Stimulated activated CD4-positive, alpha-beta T cell treated with anti-CD3 and anti-CD28 coated beads, Interleukin-12 subunit alpha, Interleukin-12 subunit beta, amount 100 ng/mL, for 48 hours (primary cell): ENCODE results near the gene SPTBN1.

Experiments
- DNase-seq, 3 donors: peaks; one replicate each; pipeline ENCODE4 v3.0.0-alpha.2; 2020; ENCODE audit warnings: low read depth in 2 of 3, low spot score in 1 of 3

SPTBN1 gene

GRCh38 chr2:54628418-54628817 is 172.3 kb downstream of the SPTBN1 start:
- DNase-seq = no peak

DNA sequence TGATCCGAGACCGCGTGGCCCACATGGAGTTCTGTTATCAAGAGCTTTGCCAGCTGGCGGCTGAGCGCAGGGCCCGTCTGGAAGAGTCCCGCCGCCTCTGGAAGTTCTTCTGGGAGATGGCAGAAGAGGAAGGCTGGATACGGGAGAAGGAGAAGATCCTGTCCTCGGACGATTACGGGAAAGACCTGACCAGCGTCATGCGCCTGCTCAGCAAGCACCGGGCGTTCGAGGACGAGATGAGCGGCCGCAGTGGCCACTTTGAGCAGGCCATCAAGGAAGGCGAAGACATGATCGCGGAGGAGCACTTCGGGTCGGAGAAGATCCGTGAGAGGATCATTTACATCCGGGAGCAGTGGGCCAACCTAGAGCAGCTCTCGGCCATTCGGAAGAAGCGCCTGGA is 172.8 kb downstream of the SPTBN1 start:
- DNase-seq = no peak

DNA sequence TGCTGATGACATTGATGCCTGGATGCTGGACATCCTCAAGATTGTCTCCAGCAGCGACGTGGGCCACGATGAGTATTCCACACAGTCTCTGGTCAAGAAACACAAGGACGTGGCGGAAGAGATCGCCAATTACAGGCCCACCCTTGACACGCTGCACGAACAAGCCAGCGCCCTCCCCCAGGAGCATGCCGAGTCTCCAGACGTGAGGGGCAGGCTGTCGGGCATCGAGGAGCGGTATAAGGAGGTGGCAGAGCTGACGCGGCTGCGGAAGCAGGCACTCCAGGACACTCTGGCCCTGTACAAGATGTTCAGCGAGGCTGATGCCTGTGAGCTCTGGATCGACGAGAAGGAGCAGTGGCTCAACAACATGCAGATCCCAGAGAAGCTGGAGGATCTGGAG is 173.3 kb downstream of the SPTBN1 start:
- DNase-seq = no peak

GRCh38 chr2:54629914-54630857 is 174.1 kb downstream of the SPTBN1 start:
- DNase-seq = peak in 2 of 3 donors; percentile 15 to 22

- no peak for DNase-seq
Observed at GRCh38 chr2:54630858-54631497, 174.9 kb downstream of the SPTBN1 start.

GRCh38 chr2:54631755-54632154 is 175.6 kb downstream of the SPTBN1 start:
- DNase-seq = no peak

- no peak for DNase-seq
Observed at GRCh38 chr2:54632733-54633692, 176.9 kb downstream of the SPTBN1 start.

DNA sequence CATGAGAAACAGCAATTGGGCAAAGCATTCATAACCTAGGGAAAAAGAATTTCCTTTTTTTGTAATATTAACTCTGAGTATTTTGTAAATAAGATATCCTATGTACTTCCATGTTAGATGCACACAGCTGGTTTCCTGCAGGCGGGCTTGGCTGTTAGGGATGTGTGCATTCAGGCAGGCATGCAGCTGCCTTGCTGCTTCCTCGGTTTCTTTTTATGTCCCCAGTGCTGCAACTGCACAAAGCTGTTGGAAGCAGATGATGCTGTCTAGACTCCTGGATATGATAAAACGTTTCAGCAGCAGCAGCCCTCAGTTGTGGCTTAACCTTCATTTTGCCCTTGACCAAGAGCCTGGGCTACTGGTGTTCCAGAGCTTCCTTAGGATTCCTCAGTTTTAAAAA is 177.9 kb downstream of the SPTBN1 start:
- DNase-seq = no peak

GRCh38 chr2:54634564-54635511 is 178.7 kb downstream of the SPTBN1 start:
- no peak for DNase-seq

GRCh38 chr2:54635554-54636152 is 179.5 kb downstream of the SPTBN1 start:
- DNase-seq = no peak

DNA sequence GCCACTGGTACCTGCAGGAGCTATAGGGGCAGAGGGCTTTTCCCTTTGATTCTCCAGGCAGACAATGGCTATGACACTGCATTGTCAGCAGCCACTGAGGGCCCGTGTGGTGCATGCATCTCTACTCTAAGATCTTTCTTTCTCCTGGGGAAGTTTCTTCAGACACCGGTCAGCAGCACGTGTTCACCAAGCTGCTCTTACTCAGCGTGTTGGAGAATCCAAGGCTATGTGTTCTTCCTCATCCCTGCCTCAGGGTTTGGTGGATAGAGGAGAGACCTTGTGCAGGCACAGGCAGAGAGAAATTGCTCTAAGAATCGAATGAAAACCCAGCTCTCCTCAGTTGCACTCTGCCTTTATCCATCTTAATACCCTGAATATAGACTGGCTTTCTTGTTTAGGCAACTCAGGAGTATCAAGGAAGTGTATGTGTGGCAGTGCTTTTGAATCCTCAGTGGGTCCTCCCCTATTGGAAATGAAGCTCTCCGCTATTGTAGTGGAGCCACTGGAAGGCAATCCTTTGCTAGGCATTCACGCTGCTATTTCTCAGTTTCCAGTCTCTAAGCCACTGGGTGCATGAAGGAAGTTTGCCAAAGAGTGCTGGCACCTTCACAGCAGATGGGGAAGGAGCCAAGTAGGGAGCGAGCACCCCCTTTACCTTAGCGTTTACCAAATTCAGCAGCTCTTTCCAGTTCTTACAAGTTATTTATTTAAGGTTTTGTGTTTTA is 180.4 kb downstream of the SPTBN1 start:
- no peak for DNase-seq

DNA sequence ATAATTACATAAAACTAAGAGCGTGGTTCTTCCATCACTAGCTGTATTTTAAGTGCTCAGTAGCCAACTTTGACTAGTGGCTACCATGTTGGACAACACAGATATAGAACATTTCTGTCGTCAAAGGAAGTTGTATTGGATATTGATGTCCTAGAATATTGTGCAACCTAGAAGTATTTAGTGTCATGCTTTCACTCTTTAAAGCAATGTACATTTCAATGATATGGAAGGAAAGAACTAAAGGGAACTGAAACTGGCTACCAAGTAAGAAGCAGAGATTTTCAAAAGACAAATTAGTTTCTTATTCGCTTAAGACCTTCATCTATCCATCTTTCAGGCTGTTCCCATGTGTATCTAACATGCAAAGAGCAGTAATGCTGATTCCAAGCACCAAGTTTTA is 182.0 kb downstream of the SPTBN1 start:
- no peak for DNase-seq

DNA sequence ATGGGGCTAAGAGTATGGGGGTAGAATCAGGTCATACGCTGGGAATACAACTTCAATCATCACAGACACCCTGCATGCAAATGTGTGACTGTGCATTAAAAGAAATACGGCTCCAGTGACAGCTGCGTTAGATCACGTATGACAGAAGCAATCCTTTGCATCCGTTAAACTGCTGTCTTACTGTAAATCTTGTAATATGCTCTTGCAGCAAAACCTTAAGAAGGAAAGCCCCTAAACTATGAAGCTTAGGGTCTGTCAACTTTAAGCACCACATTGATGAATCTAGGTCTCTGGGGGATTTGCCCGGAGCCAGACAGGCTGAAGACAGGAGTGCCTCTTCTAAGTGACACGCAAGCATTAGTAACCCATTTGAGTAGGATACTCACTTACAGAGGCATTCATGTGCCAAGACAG is 182.7 kb downstream of the SPTBN1 start:
- DNase-seq = no peak

DNA sequence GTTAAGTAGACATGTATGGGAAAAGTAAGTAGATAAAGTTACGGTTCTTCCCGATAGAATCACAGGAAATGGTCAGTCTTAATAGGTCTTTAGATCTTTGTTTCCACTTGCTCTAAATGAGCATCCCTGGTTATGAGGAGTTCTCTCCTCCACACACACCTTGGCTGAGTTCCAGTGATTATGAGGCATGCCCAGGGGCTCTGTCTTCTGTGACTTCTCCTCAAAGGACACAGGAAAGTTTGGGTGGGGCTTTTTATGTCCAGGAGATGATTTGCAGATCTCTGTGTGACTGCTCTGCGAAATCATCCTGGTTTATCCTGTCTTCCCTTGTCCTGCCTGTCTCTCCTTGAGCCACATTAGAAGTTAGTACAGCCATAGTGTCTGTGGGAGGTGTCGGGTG is 183.5 kb downstream of the SPTBN1 start:
- DNase-seq = no peak

DNA sequence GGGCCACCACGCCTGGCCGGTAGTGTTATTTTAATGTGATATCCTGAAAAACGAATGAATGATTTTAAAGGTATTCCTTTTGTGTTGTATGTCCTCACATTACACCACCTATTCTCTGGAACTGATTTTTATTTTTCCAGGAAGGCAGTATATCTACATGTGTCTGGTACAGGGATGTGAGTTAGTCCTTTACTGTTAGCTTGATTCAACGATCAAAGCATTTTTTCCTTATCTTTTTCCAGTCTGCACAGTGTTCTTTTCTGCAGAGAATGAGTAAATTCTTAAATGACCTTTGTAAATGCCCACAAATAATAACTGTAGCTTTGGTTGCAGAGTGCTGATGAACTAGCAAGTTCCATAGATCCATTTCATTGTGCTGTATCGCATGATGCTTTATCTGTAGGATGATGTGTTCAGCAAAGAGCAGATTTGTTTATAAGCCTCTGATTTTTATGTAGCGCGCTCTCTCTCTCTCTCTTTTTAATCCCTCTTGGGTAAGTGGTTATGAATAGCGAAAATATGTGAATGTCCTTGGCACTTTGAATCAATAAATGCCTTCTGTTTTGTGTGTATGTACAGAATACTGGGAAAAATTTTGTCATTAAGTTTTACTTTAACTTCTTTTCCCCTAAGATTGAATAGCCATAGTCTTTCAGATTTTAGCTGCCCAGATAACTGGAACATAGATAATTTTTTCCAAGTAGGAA is 184.9 kb downstream of the SPTBN1 start:
- DNase-seq = no peak

GRCh38 chr2:54641988-54642387 is 185.9 kb downstream of the SPTBN1 start:
- DNase-seq = no peak

DNA sequence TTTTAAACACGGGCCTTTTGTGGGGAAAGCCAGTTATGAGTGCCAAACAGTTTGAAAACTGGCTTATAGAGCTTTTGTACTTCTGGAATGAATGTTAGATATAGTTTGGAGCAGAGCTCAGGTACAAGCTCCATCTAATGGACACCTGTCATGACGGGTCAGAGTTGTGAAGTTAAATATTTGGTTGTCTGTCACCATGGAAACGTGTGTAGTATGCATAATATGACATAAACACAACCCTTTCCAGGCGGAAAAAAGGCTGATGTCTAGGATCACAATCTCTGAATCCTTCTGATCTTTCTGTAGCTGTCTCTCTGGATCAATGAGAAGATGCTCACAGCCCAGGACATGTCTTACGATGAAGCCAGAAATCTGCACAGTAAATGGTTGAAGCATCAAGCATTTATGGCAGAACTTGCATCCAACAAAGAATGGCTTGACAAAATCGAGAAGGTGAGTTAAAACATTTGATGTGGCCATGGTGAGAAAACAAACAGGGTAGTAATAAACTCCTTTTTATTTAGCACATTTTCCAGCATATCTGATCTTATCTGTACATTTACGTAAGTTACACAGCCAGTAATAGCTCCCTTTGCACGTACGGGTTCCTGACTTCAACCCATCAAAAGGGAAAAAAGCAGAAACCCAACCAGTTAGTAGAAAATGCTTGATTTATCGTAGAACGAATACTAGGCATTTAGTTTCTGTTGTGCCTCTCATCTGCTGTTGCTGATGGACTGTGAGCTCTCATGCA is 186.7 kb downstream of the SPTBN1 start:
- no peak for DNase-seq

GRCh38 chr2:54644236-54644635 is 188.1 kb downstream of the SPTBN1 start:
- DNase-seq = no peak
